ENCODE results near the gene TLR5.
A peak's percentile ranks its signal among the peaks of the same experiment; 100 is the strongest.

Gene TLR5, protein sequence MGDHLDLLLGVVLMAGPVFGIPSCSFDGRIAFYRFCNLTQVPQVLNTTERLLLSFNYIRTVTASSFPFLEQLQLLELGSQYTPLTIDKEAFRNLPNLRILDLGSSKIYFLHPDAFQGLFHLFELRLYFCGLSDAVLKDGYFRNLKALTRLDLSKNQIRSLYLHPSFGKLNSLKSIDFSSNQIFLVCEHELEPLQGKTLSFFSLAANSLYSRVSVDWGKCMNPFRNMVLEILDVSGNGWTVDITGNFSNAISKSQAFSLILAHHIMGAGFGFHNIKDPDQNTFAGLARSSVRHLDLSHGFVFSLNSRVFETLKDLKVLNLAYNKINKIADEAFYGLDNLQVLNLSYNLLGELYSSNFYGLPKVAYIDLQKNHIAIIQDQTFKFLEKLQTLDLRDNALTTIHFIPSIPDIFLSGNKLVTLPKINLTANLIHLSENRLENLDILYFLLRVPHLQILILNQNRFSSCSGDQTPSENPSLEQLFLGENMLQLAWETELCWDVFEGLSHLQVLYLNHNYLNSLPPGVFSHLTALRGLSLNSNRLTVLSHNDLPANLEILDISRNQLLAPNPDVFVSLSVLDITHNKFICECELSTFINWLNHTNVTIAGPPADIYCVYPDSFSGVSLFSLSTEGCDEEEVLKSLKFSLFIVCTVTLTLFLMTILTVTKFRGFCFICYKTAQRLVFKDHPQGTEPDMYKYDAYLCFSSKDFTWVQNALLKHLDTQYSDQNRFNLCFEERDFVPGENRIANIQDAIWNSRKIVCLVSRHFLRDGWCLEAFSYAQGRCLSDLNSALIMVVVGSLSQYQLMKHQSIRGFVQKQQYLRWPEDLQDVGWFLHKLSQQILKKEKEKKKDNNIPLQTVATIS

DNA sequence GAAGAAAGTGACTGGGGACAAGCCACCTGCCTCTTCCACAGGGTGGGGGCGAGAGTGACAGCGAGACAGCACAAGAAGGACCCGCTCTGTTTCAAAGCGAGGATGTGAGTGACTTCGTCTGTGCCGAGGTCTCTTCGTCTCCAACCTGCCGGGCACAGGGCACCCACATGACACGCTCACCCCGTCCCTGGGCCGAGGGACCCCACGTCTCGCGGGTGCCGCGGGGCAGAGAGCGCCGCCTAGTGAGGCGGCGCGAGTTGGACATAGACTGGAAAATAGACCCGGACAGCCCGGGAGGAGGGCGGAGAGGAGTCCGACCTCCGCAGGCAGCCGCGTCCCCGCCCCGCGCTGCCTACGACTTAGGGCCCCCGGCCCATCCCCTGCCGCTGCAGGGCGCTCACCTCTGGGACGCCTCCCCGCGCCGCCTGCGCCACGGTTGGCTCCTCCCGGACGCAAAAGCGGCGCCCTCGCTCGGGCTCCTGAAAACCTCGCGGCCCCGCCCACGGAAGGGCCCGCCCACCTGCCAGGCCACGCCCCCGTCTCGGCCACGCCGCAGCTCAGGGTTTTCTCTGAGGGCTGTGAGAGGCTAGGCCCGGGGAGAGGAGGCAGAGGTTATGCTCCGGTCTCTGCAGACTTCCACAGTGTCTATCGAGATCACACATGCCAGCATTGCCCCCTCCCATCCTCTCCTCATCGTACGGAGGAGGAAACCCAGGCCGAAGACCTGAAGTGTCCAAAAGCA lies at the start of gene TLR5:
TSS of gene TLR5 (minus strand) at position 454 of the 742 bp plus-strand sequence. CDS start 30,217 bp downstream, outside the sequence.
- in situ Hi-C loops (cut with HindIII; ENCODE audit: low sequenced_read_pairs), result loop anchor here (5.0 kb wide), 1 partner anchor 359 kb away; no protein-coding TSS in a partner anchor
- DNase-seq (ENCODE audit: low read depth), result no peak
- H3K4me3 ChIP-seq (ENCODE audit: low read depth, low read length), result peak within 1 kb of the TSS; percentile 55
- TF ChIP-seq, protein P1, sequence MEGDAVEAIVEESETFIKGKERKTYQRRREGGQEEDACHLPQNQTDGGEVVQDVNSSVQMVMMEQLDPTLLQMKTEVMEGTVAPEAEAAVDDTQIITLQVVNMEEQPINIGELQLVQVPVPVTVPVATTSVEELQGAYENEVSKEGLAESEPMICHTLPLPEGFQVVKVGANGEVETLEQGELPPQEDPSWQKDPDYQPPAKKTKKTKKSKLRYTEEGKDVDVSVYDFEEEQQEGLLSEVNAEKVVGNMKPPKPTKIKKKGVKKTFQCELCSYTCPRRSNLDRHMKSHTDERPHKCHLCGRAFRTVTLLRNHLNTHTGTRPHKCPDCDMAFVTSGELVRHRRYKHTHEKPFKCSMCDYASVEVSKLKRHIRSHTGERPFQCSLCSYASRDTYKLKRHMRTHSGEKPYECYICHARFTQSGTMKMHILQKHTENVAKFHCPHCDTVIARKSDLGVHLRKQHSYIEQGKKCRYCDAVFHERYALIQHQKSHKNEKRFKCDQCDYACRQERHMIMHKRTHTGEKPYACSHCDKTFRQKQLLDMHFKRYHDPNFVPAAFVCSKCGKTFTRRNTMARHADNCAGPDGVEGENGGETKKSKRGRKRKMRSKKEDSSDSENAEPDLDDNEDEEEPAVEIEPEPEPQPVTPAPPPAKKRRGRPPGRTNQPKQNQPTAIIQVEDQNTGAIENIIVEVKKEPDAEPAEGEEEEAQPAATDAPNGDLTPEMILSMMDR (IDR thresholded peaks at IDR 0.05; ENCODE audit: low read depth, low read length, missing control alignments), result peak; percentile 79

DNA sequence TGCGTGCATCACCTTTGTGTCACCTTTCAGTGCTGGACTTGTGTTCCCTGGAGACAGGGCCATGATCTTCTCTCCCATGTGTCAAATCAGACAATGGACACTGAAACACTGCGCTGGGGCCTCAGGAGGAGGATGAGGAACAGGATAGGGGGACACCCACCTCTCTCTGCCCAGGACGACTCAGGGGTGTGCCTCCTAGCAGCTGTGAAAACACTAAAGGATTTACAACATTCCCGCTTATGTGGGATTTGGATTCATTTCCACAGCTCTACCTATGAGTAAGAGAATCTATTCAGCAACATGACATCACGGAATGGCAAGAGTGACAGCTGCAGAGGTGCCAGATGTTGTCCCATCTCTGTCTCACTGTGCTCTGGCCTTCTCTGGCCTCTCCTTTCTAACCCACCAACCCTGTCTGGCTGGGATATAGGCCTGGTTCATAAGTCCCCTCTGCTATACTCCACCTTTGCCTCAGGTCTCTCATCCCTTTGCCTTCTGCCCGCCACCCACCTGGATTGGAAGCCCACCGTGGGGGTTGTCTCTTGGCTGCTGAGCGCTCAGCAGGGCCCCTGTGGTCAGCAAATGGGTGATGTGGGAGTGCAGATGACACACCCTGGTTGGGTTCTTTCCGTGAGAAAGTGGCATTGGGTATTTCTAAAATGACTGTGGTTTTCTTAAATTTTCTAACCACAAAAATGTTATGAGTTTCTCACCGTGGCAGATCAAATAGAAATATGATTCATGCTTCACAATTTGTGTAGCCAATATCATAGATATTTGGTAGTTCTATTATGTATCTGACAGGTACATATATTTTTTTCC lies 47.1 kb upstream of the TLR5 start:
- no peak overlapping the region for H3K4me3 ChIP-seq (ENCODE audit: low read depth, low read length)
- peak; percentile 63 for DNase-seq (ENCODE audit: low read depth)
- TF ChIP-seq, protein P1 (IDR thresholded peaks at IDR 0.05; ENCODE audit: low read depth, low read length, missing control alignments), result no peak
- in situ Hi-C loops (cut with HindIII; ENCODE audit: low sequenced_read_pairs), result loop anchor here (5.0 kb wide), 1 partner anchor 62 kb away; no protein-coding TSS in a partner anchor

DNA sequence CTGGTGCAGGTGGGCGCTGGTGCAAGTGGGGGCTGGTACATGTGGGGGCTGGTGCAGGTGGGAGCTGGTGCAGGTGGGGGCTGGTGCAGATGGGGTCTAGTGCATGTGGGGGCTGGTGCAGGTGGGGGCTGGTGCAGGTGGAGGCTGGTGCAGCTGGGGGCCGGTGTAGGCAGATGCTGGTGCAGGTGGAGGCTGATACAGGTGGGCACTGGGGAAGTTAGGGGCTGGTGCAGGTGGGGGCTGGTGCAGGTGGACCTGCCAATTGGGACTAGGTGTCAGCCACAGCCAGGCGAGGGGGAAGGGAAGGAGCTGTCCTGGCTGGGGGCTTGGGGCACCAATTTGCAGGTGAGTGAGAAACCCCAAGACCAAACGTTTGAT lies 46.5 kb upstream of the TLR5 start:
- TF ChIP-seq, protein P1 (IDR thresholded peaks at IDR 0.05; ENCODE audit: low read depth, low read length, missing control alignments), result no peak
- no peak for DNase-seq (ENCODE audit: low read depth)
- in situ Hi-C loops (cut with HindIII; ENCODE audit: low sequenced_read_pairs), result no loop called here
- no peak overlapping the region for H3K4me3 ChIP-seq (ENCODE audit: low read depth, low read length)

DNA sequence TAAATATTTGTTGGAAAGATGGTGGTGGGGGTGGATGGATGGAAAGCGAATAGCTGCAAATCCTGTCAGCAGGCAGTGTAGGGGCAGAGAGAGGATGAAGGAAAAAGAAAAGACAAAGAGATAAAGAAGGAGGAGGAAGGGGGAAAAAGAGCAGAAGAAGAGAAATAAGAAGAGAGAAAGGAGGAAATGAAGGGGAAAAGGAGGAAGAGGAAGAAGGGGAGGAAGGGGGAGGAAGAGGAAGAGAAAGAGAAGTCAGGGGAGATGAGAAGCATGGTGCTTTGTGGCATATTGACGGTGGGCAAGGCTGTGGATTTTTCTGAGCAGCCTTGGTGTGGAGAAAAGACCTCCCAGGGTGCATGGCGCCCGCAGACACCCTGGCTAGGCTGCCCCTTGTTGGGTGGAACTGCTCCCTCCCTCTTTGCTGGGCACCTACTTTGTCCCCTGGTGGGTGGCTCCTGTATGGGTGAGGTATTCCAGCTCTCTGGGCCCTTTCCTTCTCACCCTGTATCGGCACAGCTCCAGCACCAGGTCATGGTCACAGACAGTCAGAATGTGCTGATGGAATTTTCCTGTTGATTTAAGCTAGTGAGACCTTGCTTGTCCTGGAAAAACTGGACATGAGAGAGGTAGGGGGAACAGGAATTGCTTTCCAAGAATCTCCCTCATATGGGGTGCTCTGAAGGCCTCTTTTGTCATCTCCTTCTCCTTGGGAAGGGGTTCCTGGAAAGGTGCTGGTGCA lies 45.7 kb upstream of the TLR5 start:
- in situ Hi-C loops (cut with HindIII; ENCODE audit: low sequenced_read_pairs), result no loop called here
- TF ChIP-seq, protein P1 (IDR thresholded peaks at IDR 0.05; ENCODE audit: low read depth, low read length, missing control alignments), result no peak
- DNase-seq (ENCODE audit: low read depth), result no peak
- no peak overlapping the region for H3K4me3 ChIP-seq (ENCODE audit: low read depth, low read length)

DNA sequence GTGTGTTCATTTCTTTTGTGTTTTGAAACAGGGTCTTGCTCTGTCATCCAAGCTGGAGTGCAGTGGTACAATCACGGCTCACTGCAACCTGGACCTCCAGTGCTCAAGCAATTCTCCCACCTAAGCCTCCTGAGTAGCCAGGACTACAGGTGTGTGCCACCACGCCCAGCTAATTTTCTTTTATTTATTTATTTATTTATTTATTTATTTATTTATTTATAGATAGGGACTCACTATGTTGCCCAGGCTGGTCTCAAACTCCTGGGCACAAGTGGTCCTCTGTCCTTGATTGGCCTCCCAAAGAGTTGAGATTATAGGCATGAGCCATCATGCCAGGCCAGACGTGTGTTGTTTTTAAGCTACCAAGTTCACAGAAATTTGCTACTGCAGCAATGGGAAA lies 43.8 kb upstream of the TLR5 start:
- in situ Hi-C loops (cut with HindIII; ENCODE audit: low sequenced_read_pairs), result no loop called here
- no peak for DNase-seq (ENCODE audit: low read depth)
- no peak overlapping the region for H3K4me3 ChIP-seq (ENCODE audit: low read depth, low read length)
- TF ChIP-seq, protein P1 (IDR thresholded peaks at IDR 0.05; ENCODE audit: low read depth, low read length, missing control alignments), result no peak
